Kidney (tissue), 14 donors: ENCODE data around the gene MAPT. TPM values are rescaled to one million over a fixed set of nuclear protein-coding genes. Genes with fewer than 3 reads are reported as not detected.
A peak's percentile ranks its signal among the peaks of the same experiment; 100 is the strongest.

Source experiments
- DNase-seq, 5 donors: peaks; one replicate each; pipeline ENCODE4 v3.0.0-alpha.2; 2013 to 2020
- FAIRE-seq: peaks from 2 replicates; lab custom pipeline; 2012; peaks lifted over from hg19 to GRCh38; lab: Jason Lieb, UNC
- H3K27ac ChIP-seq, 2 donors: one replicate each; pipeline ENCODE4 v1.7.0; 2013; ENCODE audit warnings: low read depth in 2 of 2, low read length in 2 of 2, inconsistent platforms in 1 of 2
- H3K27me3 ChIP-seq: one replicate; pipeline ENCODE4 v1.7.1; 2013; ENCODE audit warnings: low read length, inconsistent platforms; ENCODE audit not compliant: control insufficient read depth, insufficient read depth
- H3K36me3 ChIP-seq, 3 donors: one replicate each; pipeline versions ENCODE4 v1.7.0 to v1.7.1; 2013; ENCODE audit warnings: low read length in 3 of 3, control low read depth in 1 of 3, inconsistent platforms in 1 of 3; ENCODE audit not compliant: insufficient read depth in 3 of 3, control insufficient read depth in 2 of 3
- H3K4me1 ChIP-seq, 3 donors: one replicate each; pipeline versions ENCODE4 v1.7.0 to v1.7.1; 2013; ENCODE audit warnings: low read length in 3 of 3, inconsistent platforms in 1 of 3, low read depth in 1 of 3; ENCODE audit not compliant: control insufficient read depth in 2 of 3, insufficient read depth in 2 of 3
- H3K4me3 ChIP-seq, 3 donors: one replicate each; pipeline versions ENCODE4 v1.7.0 to v1.8.1; 2013; ENCODE audit warnings: low read length in 3 of 3, control low read depth in 1 of 3, inconsistent platforms in 1 of 3
- H3K9ac ChIP-seq, 3 donors: one replicate each; pipeline versions ENCODE4 v1.7.0 to v1.7.1; 2013; ENCODE audit warnings: low read length in 3 of 3, control low read depth in 1 of 3, inconsistent platforms in 1 of 3
- H3K9me3 ChIP-seq, 3 donors: one replicate each; pipeline versions ENCODE4 v1.7.0 to v1.7.1; 2013; ENCODE audit warnings: low read length in 3 of 3, control low read depth in 1 of 3, inconsistent platforms in 1 of 3; ENCODE audit not compliant: control insufficient read depth in 2 of 3, insufficient read depth in 1 of 3
- CTCF ChIP-seq: IDR thresholded peaks from 3 replicates; pipeline ENCODE4 v1.5.1; 2012; ENCODE audit warnings: mild to moderate bottlenecking, moderate library complexity, borderline replicate concordance; ENCODE audit not compliant: insufficient read depth; ENCODE audit errors: extremely low read depth
- intact Hi-C: fragments of 100-400 bp; cut with DNase I; formaldehyde crosslinking; loops from one replicate; pipeline ENCODE4 v1.11.1; 2022
- polyA plus RNA-seq: library from polyadenylated mRNA; stranded (reverse); fragments of 350-450 nt; fragmentation: Illumina TruSeq; extraction: RNeasy Lipid Tissue Mini Kit (QIAGEN cat#74804); gene quantifications from one replicate; pipeline ENCODE4 v1.2.3, GENCODE V29; 2014; ENCODE audit warnings: low read depth, low replicate concordance; ENCODE audit not compliant: insufficient read depth
- total RNA-seq: library from RNA; stranded (reverse); fragmentation: NEBNext Ultra II Directional; extraction: Animal tissue kit (Norgen Biotek cat#: 25700); gene quantifications from one replicate; pipeline ENCODE4 v1.2.1, GENCODE V29; 2021
- donor health status: control.
- donor health status: control.
- donor health status: control.
- donor health status: control.
- donor health status: control.
- donor health status: DM: yes; HTN: yes; CAD: no.
- donor health status: Normal renal cell carcinoma (clear cell type).

MAPT gene
- total and polyA plus RNA-seq, 2 donors from 2014 or later, result 2.9 to 15.4 TPM

GRCh38 chr17:45939395-45939794, 45.0 kb downstream of the MAPT start:
- DNase-seq, result no peak
- TF ChIP-seq CTCF, result no peak
- no peak for FAIRE-seq
- H3K9ac ChIP-seq, result no peak overlapping the region
- no peak overlapping the region for H3K4me3 ChIP-seq
- H3K27me3 ChIP-seq, result no peaks in the 10 kb centered on the region
- intact Hi-C loops, result no loop called here
- no peaks in the 10 kb centered on the region for H3K9me3 ChIP-seq
- no peaks in the 10 kb centered on the region for H3K36me3 ChIP-seq
- peaks cover 0 to 25% (median 2%) of the 10 kb centered on the region in 3 donors for H3K4me1 ChIP-seq
- H3K27ac ChIP-seq, result no peak overlapping the region

- no peak overlapping the region for H3K9ac ChIP-seq
- intact Hi-C loops, result no loop called here
- no peak for TF ChIP-seq CTCF
- no peaks in the 10 kb centered on the region for H3K27me3 ChIP-seq
- H3K9me3 ChIP-seq, result no peaks in the 10 kb centered on the region
- FAIRE-seq (no peak), DNase-seq (no peak)
- peak overlapping the region in 1 of 2 donors; percentile 10 for H3K27ac ChIP-seq
- H3K4me1 ChIP-seq, result peaks cover 0 to 25% (median 2%) of the 10 kb centered on the region in 3 donors
- no peaks in the 10 kb centered on the region for H3K36me3 ChIP-seq
- H3K4me3 ChIP-seq, result no peak overlapping the region
Observed at GRCh38 chr17:45940293-45940692, 45.9 kb downstream of the MAPT start.

- intact Hi-C loops, result no loop called here
- Histone ChIP-seq H3K4me1 (peaks cover 0 to 25% (median 2%) of the 10 kb centered on the region in 3 donors), H3K9me3 (no peaks in the 10 kb centered on the region), H3K4me3 (no peak overlapping the region), H3K36me3 (no peaks in the 10 kb centered on the region), H3K27ac (peak overlapping the region in 1 of 2 donors; percentile 10), H3K9ac (no peak overlapping the region), H3K27me3 (no peaks in the 10 kb centered on the region)
- DNase-seq (no peak), FAIRE-seq (no peak)
- TF ChIP-seq CTCF, result no peak
Observed at GRCh38 chr17:45940826-45941225, 46.5 kb downstream of the MAPT start.

GRCh38 chr17:45941395-45941794, 47.0 kb downstream of the MAPT start:
- Histone ChIP-seq H3K9ac (no peak overlapping the region), H3K36me3 (no peaks in the 10 kb centered on the region), H3K4me3 (no peak overlapping the region), H3K27me3 (no peaks in the 10 kb centered on the region), H3K27ac (no peak overlapping the region), H3K9me3 (no peaks in the 10 kb centered on the region), H3K4me1 (peaks cover 0 to 21% (median 2%) of the 10 kb centered on the region in 3 donors)
- DNase-seq (no peak), FAIRE-seq (no peak)
- intact Hi-C loops, result no loop called here
- no peak for TF ChIP-seq CTCF
